ENCODE measurements around the gene RNPS1.

RNPS1 gene

GRCh38 chr16:2280981-2281542, 13.1 kb upstream of the RNPS1 start:
- Histone ChIP-seq H3K9me3 (ENCODE audit: insufficient read depth, low read length) (no peaks in the 10 kb centered on the region), H3K4me2 (ENCODE audit: low read length) (no peak overlapping the region), H2AFZ (ENCODE audit: low read depth, low read length) (no peak overlapping the region), H4K20me1 (ENCODE audit: insufficient read depth, low read length) (no peaks in the 10 kb centered on the region), H3K4me3 (ENCODE audit: low read length) (no peak overlapping the region), H3K79me2 (ENCODE audit: low read length) (no peaks in the 10 kb centered on the region), H3K9ac (ENCODE audit: low read length) (no peak overlapping the region), H3K27ac (ENCODE audit: low read length) (no peak overlapping the region), H3K27me3 (ENCODE audit: low read depth, low read length) (no peaks in the 10 kb centered on the region), H3K36me3 (replicated peaks; ENCODE audit: low read depth, low read length) (no peaks in the 10 kb centered on the region), H3K4me1 (ENCODE audit: low read length) (peaks cover 5% of the 10 kb centered on the region; the same call in 1 of the 2 replicates)
- TF ChIP-seq CTCF (IDR thresholded peaks at IDR 0.05; ENCODE audit: low read depth, low read length) (no peak), EZH2phosphoT487 (IDR thresholded peaks at IDR 0.05; ENCODE audit: low read depth) (no peak)

GRCh38 chr16:2280461-2280860, 12.5 kb upstream of the RNPS1 start:
- Histone ChIP-seq H3K27me3 (ENCODE audit: low read depth, low read length) (no peaks in the 10 kb centered on the region), H3K4me2 (ENCODE audit: low read length) (no peak overlapping the region), H3K9me3 (ENCODE audit: insufficient read depth, low read length) (no peaks in the 10 kb centered on the region), H3K27ac (ENCODE audit: low read length) (no peak overlapping the region), H3K4me1 (ENCODE audit: low read length) (peaks cover 5% of the 10 kb centered on the region; the same call in 1 of the 2 replicates), H4K20me1 (ENCODE audit: insufficient read depth, low read length) (no peaks in the 10 kb centered on the region), H3K79me2 (ENCODE audit: low read length) (no peaks in the 10 kb centered on the region), H3K36me3 (replicated peaks; ENCODE audit: low read depth, low read length) (no peaks in the 10 kb centered on the region), H3K4me3 (ENCODE audit: low read length) (no peak overlapping the region), H2AFZ (ENCODE audit: low read depth, low read length) (no peak overlapping the region), H3K9ac (ENCODE audit: low read length) (no peak overlapping the region)
- TF ChIP-seq CTCF (IDR thresholded peaks at IDR 0.05; ENCODE audit: low read depth, low read length) (no peak), EZH2phosphoT487 (IDR thresholded peaks at IDR 0.05; ENCODE audit: low read depth) (no peak)

GRCh38 chr16:2278956-2279800, 11.3 kb upstream of the RNPS1 start:
- Histone ChIP-seq H2AFZ (ENCODE audit: low read depth, low read length) (no peak overlapping the region), H3K27me3 (ENCODE audit: low read depth, low read length) (no peaks in the 10 kb centered on the region), H3K4me3 (ENCODE audit: low read length) (no peak overlapping the region), H3K79me2 (ENCODE audit: low read length) (no peaks in the 10 kb centered on the region), H3K9me3 (ENCODE audit: insufficient read depth, low read length) (no peaks in the 10 kb centered on the region), H3K36me3 (replicated peaks; ENCODE audit: low read depth, low read length) (no peaks in the 10 kb centered on the region), H3K4me1 (ENCODE audit: low read length) (peaks cover 5% of the 10 kb centered on the region; the same call in 1 of the 2 replicates), H3K27ac (ENCODE audit: low read length) (no peak overlapping the region), H4K20me1 (ENCODE audit: insufficient read depth, low read length) (no peaks in the 10 kb centered on the region), H3K9ac (ENCODE audit: low read length) (no peak overlapping the region), H3K4me2 (ENCODE audit: low read length) (no peak overlapping the region)
- TF ChIP-seq CTCF (IDR thresholded peaks at IDR 0.05; ENCODE audit: low read depth, low read length) (no peak), EZH2phosphoT487 (IDR thresholded peaks at IDR 0.05; ENCODE audit: low read depth) (no peak)

GRCh38 chr16:2278272-2278608, 10.3 kb upstream of the RNPS1 start:
- Histone ChIP-seq H3K9ac (ENCODE audit: low read length) (no peak overlapping the region), H3K27ac (ENCODE audit: low read length) (no peak overlapping the region), H2AFZ (ENCODE audit: low read depth, low read length) (no peak overlapping the region), H4K20me1 (ENCODE audit: insufficient read depth, low read length) (no peaks in the 10 kb centered on the region), H3K4me3 (ENCODE audit: low read length) (no peak overlapping the region), H3K36me3 (replicated peaks; ENCODE audit: low read depth, low read length) (no peaks in the 10 kb centered on the region), H3K4me1 (ENCODE audit: low read length) (peaks cover 5% of the 10 kb centered on the region; the same call in 1 of the 2 replicates), H3K27me3 (ENCODE audit: low read depth, low read length) (no peaks in the 10 kb centered on the region), H3K9me3 (ENCODE audit: insufficient read depth, low read length) (no peaks in the 10 kb centered on the region), H3K4me2 (ENCODE audit: low read length) (no peak overlapping the region), H3K79me2 (ENCODE audit: low read length) (no peaks in the 10 kb centered on the region)
- TF ChIP-seq CTCF (IDR thresholded peaks at IDR 0.05; ENCODE audit: low read depth, low read length) (no peak), EZH2phosphoT487 (IDR thresholded peaks at IDR 0.05; ENCODE audit: low read depth) (no peak)

Data from OCI-LY3 (cell line).